GM12892 (cell line): ENCODE measurements around the gene SLC39A9.

Experiments
- DNase-seq: peaks from one replicate; pipeline ENCODE4 v3.0.0; 2011; ENCODE audit not compliant: insufficient read length
- FAIRE-seq: peaks from 2 replicates; lab custom pipeline; 2011; peaks lifted over from hg19 to GRCh38; lab: Jason Lieb, UNC
- POLR2A ChIP-seq: IDR thresholded peaks from 2 replicates; pipeline ENCODE4 v1.6.1; 2011; ENCODE audit warnings: low read depth, low read length, control low read depth
- POLR2AphosphoS5 ChIP-seq: IDR thresholded peaks from 2 replicates; pipeline ENCODE4 v1.6.1; 2011; ENCODE audit warnings: low read depth, low read length, control low read depth
- TAF1 ChIP-seq: IDR thresholded peaks from 2 replicates; pipeline ENCODE4 v1.6.1; 2011; ENCODE audit warnings: low read depth, mild to moderate bottlenecking, control low read depth, low read length, borderline replicate concordance

Gene SLC39A9

GRCh38 chr14:69428289-69428998, 30.0 kb downstream of the SLC39A9 start:
- DNase-seq (no peak), FAIRE-seq (peak; percentile 67)
- TF ChIP-seq POLR2AphosphoS5 (no peak), POLR2A (no peak), TAF1 (no peak)

- FAIRE-seq (no peak), DNase-seq (no peak)
- TF ChIP-seq POLR2A = no peak
- no peak for TF ChIP-seq TAF1
- TF ChIP-seq POLR2AphosphoS5 = no peak
Measured at GRCh38 chr14:69429643-69430042, 31.2 kb downstream of the SLC39A9 start.

GRCh38 chr14:69430306-69430939, 31.9 kb downstream of the SLC39A9 start:
- FAIRE-seq = peak; percentile 27
- no peak for DNase-seq
- TF ChIP-seq POLR2AphosphoS5 (no peak), TAF1 (no peak), POLR2A (no peak)

DNA sequence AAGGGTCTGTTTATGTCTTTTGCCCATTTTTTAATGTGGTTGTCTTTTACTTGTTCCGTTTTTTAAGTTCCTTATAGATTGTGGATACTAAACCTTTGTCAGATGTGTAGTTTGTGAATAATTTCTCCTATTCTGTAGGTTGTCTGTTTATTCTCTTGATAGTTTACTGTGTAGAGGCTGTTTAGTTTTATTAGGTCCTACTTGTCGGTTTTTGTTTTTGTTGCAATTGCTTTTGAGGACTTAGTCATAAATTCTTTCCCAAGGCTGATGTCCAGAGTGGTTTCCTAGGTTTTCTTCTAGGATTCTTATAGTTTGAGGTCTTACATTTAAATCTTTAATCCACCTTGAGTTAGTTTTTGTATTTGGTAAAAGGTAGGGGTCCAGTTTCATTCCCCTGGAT, 33.9 kb downstream of the SLC39A9 start:
- TF ChIP-seq TAF1 = no peak
- FAIRE-seq (no peak), DNase-seq (no peak)

GRCh38 chr14:69439521-69440270, 41.2 kb downstream of the SLC39A9 start:
- DNase-seq (no peak), FAIRE-seq (no peak)

DNA sequence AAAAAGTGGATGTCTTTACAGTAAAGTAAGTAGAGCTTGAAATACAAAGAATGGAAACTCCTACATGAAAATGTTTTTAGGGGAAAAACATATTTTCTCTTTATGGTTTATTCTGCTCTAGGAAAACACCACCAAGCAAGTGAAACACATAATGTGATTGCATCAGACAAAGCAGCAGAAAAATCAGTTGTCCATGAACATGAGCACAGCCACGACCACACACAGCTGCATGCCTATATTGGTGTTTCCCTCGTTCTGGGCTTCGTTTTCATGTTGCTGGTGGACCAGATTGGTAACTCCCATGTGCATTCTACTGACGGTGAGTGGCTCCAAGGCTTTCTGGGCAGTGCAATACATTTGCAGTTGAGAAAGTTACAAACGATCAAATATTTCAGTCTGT, 43.5 kb downstream of the SLC39A9 start:
- TF ChIP-seq TAF1 (no peak), POLR2A (0 out of 2 replicates have a peak, but pooled peaks have one; percentile 46)
- DNase-seq (no peak), FAIRE-seq (peak; percentile 91)

More at GRCh38 chr14:69439521-69440270, 41.2 kb downstream of the SLC39A9 start:
- TF ChIP-seq TAF1 (no peak), POLR2AphosphoS5 (no peak), POLR2A (no peak)

DNA sequence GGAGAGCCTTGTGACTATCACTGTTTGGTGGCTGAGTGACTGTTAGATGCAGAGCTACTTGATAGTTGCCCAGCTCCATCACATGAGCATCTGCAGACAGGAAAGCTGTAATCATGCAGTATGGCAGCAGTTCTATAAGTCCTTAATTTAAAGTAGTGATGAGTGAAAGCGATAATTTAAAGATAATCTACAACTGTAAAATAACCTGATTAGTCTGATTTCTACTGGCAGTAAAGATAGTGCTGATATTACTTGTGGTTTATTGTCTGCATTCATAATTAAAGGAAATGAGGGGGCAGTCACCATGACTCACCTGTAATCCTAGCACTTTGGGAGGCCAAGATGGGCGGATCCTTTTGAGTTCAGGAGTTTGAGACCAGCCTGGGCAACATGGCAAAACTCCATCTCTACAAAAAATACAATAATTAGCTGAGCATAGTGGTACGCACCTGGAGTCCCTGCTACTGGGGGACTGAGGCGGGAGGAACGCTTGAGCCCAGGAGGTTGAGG, 44.9 kb downstream of the SLC39A9 start:
- TF ChIP-seq POLR2AphosphoS5 (no peak), POLR2A (no peak), TAF1 (no peak)
- peak; percentile 17 for FAIRE-seq
- no peak for DNase-seq

GRCh38 chr14:69449216-69449615, 50.7 kb downstream of the SLC39A9 start:
- DNase-seq (no peak), FAIRE-seq (peak; percentile 9)
- TF ChIP-seq TAF1 (no peak), POLR2AphosphoS5 (no peak), POLR2A (no peak)

DNA sequence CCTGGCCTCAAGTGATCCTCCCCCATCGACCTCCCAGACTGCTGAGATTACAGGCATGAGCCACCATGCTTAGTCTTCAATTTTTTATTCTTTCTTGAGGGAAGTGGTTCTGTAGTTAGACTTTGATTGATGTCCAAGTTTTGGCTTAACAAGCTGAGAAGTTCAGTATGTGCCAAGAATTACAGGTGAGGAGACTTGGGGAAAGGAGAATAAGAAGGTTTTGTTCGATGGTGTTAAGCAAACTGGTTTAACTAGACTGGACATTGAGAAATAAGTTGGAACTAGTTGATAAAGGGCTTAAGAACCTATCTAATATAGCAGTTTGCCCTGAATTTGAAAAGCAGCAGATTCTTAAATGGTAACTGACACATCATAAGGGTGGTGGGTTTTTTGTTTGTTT, 53.4 kb downstream of the SLC39A9 start:
- no peak for DNase-seq
- no peak for FAIRE-seq
- TF ChIP-seq TAF1 (no peak), POLR2A (no peak), POLR2AphosphoS5 (no peak)

DNA sequence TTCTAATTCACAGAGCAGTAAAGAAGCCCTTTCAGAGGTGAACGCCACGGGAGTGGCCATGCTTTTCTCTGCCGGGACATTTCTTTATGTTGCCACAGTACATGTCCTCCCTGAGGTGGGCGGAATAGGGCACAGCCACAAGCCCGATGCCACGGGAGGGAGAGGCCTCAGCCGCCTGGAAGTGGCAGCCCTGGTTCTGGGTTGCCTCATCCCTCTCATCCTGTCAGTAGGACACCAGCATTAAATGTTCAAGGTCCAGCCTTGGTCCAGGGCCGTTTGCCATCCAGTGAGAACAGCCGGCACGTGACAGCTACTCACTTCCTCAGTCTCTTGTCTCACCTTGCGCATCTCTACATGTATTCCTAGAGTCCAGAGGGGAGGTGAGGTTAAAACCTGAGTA, 59.9 kb downstream of the SLC39A9 start:
- DNase-seq (no peak), FAIRE-seq (no peak)
- TF ChIP-seq TAF1 = no peak
- no peak for TF ChIP-seq POLR2AphosphoS5

DNA sequence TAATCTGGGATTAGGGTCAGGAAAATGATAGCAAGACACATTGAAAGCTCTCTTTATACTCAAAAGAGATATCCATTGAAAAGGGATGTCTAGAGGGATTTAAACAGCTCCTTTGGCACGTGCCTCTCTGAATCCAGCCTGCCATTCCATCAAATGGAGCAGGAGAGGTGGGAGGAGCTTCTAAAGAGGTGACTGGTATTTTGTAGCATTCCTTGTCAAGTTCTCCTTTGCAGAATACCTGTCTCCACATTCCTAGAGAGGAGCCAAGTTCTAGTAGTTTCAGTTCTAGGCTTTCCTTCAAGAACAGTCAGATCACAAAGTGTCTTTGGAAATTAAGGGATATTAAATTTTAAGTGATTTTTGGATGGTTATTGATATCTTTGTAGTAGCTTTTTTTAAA, 60.6 kb downstream of the SLC39A9 start:
- DNase-seq = no peak
- no peak for TF ChIP-seq POLR2AphosphoS5
- TF ChIP-seq POLR2A = no peak
- no peak for TF ChIP-seq TAF1
- FAIRE-seq = no peak

GRCh38 chr14:69460093-69460701, 61.7 kb downstream of the SLC39A9 start:
- peak; percentile 92 for FAIRE-seq
- DNase-seq = peak; percentile 19
- TF ChIP-seq POLR2AphosphoS5 (no peak), TAF1 (no peak), POLR2A (no peak)

DNA sequence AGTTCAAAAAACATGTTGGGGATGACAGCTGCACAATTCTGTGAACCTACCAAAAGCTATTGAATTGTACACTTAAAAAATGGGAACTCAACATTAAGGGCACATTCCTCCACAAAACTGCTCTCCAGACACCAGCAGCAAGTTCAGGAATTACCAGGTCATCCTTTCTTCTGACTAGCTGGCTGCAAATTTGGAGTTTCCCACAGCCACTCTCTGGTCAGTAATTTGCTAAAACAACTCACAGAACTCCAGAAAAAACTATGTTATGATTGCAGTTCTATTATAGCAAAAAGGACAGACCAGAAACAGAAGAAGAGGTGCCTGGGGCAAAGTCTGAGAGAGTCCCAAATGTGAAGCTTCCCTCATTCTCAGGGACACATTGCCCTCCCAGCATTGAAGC, 65.9 kb downstream of the SLC39A9 start:
- FAIRE-seq (no peak), DNase-seq (no peak)
- TF ChIP-seq POLR2AphosphoS5 (no peak), TAF1 (no peak), POLR2A (no peak)
